Posterior vena cava (tissue), 2 donors: ENCODE measurements around the gene KDM5C. TPM values are rescaled to one million over a fixed set of nuclear protein-coding genes. Genes with fewer than 3 reads are reported as not detected.
A peak's percentile ranks its signal among the peaks of the same experiment; 100 is the strongest.

Experiments used
- DNase-seq: peaks from one replicate; pipeline ENCODE4 v3.0.0-alpha.2; 2020; ENCODE audit warnings: low spot score
- intact Hi-C, 2 donors: fragments of 100-400 bp; cut with DNase I; formaldehyde crosslinking; loops; one replicate each; pipeline versions ENCODE4 v1.14.1 to v1.14.2; 2022 to 2023
- total RNA-seq, 2 donors: library from RNA; stranded (reverse); fragmentation: NEBNext Ultra II Directional; extraction: Animal tissue kit (Norgen Biotek cat#: 25700); gene quantifications; one replicate each; pipeline ENCODE4 v1.2.1, GENCODE V29; 2021
- donor health status: DM: yes; HTN: yes; CAD: no.
- donor health status: DM: yes; HTN: yes; CAD: no.

KDM5C gene
- total RNA-seq, 2 donors from 2014 or later: 66.0 to 77.8 TPM

DNA sequence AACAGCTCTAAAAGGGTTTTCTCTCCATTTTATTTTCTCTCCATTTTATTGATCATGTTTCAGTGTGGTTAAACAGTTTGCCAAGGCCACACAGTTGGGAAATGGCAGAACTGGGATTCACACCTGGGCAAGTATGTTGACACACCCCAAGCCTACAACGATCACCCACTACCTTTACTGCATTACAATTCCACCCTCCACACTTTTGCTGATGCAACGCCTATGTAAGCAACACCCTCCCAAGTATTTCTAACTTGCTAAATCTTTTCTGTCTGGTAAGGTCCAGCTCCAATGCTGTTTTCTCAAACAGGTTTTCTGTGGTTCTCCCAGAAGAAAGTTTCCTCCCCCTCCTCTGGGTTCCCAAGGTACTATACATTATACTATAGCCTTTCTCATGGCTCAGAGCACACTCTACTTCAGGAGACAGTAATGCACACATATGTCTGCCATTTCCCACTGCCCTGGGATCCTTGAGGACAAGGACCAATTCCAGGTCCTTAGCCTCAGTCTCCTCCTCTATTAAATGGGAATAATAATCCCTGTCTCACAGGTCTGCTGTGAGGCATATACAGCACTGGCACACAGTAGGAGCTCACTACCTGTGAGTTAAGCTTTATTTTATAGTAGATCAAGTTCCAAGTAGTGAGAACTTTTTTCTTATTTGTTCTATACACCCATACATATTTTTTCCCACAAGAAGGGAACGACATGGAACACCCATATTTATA lies 28.4 kb upstream of the KDM5C start:
- peak; percentile 5 for DNase-seq
- intact Hi-C loops: no loop called here

DNA sequence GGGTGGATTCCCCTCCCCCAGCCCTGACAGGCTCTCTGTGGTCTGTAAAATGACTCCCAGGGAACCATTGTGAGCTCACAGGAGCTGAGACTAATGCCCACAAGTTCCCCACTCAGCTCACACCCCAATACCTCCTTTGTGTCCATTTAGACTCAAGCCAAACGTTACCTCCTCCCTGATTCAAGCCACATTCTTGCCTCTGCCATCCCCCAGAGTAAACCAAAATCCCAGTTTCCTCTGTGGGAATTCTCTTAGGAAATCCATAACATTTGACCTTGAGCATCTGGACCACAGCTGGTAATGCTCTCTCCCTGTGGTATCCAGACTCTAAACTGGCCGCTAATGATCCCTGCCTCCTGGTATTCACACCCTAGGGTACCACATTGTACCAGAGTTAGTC lies 26.3 kb upstream of the KDM5C start:
- DNase-seq: no peak
- intact Hi-C loops: no loop called here

DNA sequence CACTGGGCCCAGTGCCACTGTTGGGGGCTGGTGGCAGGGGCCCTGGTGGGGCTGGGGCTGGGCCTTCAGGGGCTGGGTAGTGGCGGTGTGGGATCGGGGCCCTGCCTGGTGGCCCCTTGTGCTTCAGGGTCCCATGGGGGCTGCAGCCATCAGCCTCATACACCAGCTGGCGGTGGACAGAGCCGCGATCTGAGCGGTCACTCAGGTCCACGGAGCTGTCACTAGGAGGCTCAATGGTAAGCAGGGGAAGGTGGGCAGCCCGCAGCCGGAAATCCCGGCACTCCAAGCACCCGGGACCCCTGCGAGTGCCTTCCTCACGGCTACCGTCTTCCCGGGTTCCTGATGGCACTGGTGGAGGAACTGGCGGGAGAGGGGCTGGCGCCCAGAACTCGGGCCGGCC lies 25.5 kb upstream of the KDM5C start:
- no peak for DNase-seq
- intact Hi-C loops: no loop called here

DNA sequence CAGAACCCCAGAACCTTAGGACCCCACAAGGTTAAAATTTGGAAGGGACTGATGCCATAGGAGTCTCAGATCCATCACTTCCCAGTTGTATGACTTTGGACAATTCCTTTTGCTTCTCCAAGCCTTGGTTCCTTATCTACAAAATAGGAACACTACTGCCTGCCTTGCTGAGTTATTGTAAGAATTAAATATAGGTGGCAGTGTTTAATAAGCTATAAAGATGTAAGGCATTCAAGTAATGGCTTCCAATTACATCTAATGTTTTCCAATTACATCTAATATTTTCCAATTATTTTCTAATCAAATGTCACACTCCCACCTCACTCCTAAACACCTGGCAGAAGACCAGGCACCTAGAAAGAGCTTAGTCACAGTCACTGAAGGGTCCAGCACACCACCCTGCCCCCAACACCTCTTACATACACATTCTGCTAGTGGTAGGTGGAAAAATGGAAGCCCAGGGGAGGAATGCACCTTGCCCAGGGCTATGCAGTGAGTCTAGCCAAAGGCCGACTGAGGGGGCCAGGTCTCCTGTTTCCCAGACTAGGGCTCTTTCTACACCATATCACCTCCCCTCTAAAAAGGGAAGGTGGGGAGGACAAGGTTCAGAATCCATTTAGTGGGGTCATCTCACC lies 24.5 kb upstream of the KDM5C start:
- DNase-seq: no peak
- intact Hi-C loops: loop anchor here in 1 of 2 donors (1.0 kb wide), 1 partner anchor 46 kb away; no protein-coding TSS in a partner anchor

DNA sequence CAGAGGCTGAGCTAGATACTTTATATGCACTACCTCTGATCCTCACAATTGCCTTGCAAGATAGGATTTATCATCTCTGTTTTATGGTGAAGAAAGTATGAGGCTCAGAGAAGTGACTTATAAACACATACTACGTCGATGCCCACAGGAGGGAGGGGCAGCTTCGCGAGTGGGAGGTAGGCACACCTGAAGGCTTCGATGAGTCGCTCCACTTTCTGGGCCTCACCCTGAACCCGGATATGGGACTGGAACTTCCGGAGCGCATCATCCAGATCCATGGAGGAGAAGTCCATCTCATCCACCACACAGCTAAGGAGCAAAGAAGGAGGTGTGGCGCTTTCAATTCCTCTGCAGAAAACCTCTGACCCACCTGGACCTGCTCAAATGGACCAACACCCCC lies 22.9 kb upstream of the KDM5C start:
- DNase-seq: no peak
- intact Hi-C loops: no loop called here

DNA sequence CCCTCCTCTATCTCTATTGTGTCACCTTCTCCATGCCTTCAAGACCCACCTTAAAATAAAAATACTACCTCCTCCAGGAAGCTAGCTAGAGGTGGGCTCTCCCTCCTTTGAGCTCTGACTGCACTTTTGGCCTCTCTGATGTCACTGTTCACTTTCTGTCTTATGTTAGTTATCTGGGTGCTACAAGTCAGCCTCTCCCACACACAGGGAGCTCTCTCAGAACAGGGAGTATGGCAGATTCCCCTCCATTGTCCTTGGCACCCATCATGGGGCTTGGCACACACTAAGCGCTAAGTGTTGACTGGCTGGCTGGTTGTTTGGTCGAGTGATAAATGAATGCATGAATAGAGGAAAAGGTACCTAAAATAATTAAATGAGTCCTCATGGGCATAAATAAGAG lies 21.2 kb upstream of the KDM5C start:
- DNase-seq: no peak
- intact Hi-C loops: no loop called here

DNA sequence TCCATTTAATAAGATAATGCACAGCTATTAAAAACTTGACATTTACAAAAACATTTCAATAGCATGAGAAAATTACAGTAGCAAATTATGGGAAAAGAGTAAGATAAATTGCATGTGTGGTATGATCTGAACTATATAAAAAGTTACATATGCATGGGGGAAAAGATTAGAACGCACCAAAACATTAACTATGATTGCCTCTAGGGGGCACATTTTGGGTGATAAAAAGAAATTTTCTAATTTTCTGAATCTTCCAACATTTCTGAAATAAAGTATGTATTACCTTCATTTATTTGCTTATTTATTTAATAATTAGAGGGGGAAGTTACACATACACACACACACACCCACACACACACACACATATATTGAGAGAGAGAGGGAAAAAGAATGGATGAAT lies 19.6 kb upstream of the KDM5C start:
- intact Hi-C loops: no loop called here

DNA sequence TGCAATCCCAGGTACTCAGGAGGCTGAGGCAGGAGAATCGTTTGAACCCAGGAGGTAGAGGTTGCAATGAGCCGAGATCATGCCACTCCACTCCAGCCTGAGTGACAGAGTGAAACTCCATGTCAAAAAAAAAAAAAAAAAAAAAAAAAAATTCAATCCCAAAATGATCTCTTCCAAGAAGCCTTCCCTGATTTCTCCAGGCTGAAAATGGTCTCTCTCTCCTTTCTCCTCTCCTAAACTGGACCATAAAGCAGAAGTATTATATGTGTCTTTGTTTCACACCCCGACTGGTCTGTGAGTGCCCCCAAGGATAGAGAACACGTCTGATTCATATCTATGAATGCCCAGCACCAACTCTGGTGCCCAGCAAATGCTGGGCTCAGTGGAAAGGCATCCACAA lies 17.3 kb upstream of the KDM5C start:
- DNase-seq: no peak
- intact Hi-C loops: no loop called here

More for the DNA sequence above, 19.6 kb upstream of the KDM5C start:
- DNase-seq: no peak

DNA sequence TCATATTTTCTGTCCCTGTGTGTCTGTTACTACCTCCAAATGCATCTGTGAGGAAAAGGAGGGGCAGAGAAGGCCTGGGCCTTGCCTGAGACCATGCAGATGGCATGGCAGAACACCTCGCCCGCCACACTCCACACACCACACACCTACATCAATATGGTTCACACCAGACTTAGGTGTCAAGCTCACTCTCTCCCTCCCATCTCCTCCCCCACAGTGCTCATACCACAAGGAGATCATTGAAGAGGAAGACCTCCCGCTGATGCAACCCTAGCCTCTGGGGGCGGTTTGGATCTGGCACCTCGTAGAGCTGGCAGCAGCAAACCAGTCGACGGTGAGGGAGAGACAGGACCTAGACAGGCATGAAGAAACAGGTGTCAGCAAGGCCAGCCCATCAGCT lies 16.6 kb upstream of the KDM5C start:
- intact Hi-C loops: no loop called here
- no peak for DNase-seq

DNA sequence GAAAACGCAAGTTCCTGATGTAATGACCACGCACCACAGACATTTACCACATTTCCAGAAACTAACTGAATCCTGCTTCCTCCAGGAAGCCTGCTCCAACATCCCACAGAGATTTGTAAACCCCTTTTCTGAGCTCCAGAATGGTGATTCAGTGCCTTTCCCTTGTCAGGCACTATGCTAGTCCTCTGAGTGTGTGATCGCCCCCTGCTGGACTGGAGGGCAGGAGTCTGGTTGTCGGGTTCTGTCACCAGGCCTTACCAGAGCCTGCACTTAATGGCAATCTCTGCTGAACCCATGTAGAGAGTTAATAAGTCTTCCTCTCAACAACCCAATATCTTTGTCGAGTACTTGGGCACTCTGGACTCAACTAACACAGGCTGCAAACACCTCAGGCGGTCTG lies 14.5 kb upstream of the KDM5C start:
- intact Hi-C loops: no loop called here
- DNase-seq: no peak

DNA sequence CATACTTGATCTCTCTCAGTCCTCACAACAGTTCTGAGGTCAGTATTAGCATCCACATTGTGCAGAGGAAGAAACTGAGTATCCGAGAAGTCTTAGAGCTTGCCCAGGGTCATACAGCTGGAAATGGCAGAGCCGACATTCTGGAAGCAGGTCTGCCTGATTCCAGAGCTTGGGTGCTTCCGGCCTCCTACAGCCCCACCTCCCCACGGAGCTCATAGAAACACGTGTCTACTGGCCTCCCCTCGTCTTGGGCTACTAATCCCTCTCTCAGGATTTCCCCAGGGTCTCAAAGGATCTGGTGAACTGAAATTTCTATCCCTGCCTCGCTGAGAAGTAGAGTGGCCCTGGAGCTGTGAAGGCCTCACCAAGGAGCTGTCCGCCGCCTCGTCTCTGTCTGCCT lies 12.0 kb upstream of the KDM5C start:
- no peak for DNase-seq
- intact Hi-C loops: no loop called here

DNA sequence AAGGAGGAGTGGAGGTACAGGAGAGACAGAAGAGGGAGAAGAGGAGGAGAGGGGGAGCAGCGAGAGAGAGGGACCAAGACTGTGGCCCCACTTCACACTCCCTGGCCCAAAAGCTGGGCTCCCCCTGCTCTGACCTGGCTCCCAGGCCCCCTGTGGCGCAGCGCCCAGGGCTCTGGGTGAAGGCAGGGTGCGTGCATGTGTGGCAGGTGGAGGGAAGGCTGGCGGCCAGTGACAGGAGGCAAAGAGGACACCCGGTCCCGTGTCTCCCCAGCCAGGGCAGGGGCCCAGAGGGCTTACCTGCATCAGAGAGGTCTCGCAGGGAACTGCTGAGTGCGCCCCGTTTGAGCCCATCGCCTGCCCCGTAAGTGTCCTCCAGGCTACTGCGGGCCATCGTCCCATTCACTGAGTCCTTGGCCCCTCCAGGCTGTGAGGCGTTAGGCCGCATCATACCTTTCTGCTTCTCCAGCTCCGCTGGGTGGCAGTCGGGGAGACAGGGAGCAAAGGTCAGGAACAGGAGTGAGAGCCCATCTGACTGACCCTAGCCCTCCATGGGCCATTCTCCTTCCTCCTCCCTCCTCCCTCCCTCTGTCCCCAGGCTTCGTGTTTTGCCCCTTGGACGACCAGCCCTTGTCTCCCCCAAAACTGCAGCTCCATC lies 11.1 kb upstream of the KDM5C start:
- no peak for DNase-seq
- intact Hi-C loops: no loop called here

DNA sequence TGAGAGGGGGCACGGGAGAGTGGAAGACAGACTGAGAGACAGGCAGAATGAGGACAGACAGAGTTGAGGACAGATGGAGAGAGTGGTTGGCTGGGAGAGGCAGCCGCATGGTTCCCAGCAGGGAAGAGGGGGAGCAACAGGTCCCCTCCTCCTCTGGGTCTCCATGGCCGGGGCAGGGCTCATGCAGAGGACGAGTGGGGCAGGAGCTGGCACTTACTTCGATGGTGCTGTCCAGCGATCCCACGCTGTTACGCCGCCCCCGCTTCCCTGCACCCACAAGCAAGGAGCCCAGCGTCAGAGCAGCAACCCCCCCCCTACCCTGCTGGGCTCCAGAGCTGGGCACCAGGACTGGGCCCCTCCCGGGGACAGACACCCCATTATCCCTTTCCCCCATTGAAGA lies 10.6 kb upstream of the KDM5C start:
- intact Hi-C loops: no loop called here
- peak; percentile 82 for DNase-seq

DNA sequence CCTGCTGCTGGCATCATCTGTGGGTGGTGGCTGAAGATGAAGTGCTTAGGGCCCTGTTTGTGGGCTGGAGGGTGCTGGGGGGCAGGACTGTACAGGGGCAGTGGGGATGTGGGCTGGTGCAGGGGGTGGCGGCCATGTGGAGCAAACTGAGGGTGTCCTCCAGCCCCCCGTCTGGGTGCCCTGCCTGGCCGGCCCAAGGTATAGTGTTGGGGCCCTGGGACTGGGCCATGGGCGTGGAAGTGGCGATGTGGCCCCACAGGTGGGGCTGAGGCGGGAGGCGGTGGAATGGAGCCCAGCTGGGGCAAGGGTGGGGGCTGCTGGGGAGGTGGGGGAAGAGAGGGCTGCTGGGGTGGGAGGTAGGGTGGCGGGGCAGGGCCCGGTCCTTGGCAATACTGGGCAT lies 9.5 kb upstream of the KDM5C start:
- peak; percentile 70 for DNase-seq
- intact Hi-C loops: no loop called here

DNA sequence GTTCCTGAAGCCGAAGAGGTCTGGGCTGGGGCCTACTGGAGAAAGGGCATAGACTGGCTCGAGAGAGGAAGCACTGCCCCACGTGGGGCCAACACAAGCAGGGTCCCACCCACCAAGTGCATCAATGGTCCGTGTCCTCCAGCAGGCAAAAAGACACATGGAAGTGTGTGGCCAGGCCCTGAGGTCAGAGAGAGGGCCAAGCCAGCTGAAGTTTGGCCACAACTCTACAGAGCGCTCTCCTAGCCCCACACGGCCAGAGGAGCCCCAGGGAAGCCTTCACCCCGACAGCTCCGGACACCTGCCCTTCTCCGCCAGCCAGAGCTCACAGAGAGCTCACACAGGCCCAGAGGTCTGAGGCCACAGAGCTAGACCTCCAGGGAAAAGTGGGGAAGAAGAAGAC lies 8.5 kb upstream of the KDM5C start:
- intact Hi-C loops: no loop called here

DNA sequence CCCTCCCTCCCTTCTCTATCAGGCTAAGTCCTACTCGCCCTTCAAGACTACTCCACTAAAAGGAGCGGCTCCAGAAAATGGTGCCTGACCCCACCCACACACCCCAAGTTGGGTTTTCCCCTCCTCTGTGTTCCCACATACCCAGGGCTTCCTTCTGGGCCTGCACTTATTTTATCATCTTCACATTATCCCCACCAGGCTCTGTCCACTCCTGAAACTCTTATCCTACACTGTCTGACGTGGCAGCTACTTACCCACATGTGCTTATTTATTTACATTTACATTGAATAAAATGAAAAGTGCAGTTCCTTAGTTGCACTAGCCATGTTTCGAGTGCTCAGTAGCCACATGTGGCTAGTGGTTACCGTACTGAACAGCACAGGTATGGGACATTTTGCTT lies 5.1 kb upstream of the KDM5C start:
- DNase-seq: no peak

More for the DNA sequence above, 8.5 kb upstream of the KDM5C start:
- peak; percentile 69 for DNase-seq

DNA sequence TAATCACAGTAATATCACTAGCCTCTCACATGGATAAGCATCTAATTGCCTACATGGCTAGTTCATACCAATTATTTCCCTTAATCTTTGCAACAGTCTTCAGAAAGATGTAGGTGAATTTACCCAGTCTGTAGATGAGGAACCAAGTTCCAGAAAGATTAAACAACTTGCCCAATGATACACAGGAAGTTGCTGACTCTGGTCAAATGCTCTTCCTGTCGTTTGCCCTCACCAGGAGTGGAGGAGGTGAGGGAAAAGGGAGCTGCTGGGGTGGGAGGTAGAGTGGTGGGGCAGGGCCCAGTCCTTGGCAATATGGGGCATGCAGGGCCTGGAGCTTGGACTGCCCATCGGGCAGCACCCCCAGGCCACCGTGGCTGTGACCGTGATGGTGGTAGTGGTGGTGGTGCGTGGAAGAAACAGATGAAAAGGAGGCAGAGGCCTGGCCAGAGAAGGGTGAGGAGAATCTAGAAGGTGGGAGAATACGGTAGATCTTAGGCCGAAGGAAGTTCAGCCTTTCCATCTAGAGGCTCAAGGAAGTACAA lies 2.3 kb upstream of the KDM5C start:
- peak; percentile 78 for DNase-seq
- intact Hi-C loops: no loop called here

More for the DNA sequence above, 5.1 kb upstream of the KDM5C start:
- intact Hi-C loops: no loop called here

DNA sequence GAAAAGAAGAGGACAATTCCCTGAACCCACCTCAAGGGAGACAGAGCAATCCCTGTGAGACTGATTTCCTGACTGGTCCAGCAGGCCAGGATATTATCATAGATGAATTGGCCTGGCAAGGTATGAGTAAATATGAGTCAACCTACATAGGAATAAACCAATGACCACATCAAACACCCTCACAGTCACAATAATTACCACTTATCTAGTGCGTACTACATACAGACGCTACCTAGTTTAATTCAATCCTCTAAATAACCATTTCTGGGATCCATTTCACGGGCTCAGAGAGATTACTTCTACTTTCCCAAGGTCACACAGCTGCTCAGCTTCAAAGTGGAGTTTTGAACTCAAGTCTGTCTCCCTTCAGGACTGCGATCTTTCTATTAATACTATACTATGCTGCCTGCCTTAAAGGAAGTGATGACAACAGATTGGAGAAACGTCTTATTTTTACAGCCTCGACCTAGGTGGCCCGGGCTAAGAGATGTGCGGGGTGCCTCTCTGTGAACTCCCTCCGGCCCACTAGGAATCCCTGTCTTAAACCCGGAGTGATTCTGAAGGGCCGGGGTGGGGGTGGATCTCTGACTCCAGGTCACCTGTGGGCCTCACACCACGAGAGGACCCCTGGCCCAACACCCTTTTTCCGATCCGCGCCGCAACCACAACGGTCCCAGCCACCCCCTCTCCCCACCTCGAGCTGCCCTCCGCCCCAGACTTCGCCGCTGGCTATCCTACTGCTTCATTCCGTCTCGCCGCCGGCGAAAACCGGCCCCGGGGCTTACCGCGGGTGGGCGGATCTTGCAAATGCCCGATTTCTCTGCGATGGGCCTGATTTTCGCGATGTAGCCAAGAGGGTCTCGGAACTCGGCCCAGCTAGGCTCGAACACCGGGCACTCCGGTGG lies 800 bp downstream of the KDM5C start:
- peak; percentile 62 for DNase-seq
- intact Hi-C loops: no loop called here

DNA sequence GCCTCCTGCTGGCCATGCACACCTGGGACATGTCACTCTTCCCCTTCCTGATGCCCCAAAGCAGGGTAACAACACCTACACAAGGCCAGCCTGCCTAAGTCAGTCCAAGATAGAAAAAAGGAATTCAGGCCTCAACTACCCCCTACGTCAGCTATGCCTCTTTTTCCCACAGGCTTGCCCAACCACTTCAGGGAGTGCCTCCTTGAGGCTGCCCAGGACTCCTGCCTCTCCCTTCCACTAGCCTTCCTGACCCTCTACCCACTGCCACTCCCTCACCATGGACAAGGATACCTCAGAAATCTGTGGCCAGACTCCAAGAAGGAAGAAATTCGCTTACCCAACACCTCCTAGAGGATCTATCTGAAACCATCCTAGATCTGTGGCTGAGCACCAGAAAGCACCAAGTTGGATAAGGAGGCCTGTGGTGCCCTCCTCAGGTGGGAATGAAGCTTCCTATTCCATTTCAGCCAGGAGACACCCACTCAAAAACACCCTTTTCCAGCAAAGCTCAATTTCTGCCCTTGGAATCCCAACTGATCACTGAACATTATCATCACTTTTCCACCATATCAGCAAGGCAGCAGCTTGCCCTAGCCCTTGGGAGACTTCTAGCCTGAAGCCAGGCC lies 1.8 kb downstream of the KDM5C start:
- intact Hi-C loops: no loop called here
- no peak for DNase-seq
